ENCODE data around the gene PTPRJ.

PTPRJ gene

GRCh38 chr11:48043991-48044512 lies 63.7 kb downstream of the PTPRJ start:
- DNase-seq, result no peak

DNA sequence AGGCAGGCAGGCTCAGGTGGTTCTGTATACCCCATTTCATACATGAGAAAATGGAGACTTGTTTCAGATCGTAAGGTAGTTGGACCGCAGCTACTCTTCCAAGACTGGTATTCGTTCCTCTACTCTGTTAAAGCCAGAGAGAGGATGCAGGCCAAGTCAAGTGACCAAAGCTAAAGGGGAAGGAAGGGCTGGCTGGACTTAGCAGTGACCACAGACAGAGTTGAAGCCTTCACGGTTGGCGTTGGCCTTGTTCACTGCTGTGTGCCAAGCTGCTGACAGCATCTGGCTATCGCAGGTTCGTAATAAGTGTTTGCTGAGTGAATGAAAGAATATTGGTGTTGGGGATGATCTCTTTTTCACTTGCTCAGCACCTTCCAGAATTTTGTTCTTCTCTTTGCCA lies 64.2 kb downstream of the PTPRJ start:
- no peak for DNase-seq

- DNase-seq, result no peak
Measured at GRCh38 chr11:48045536-48045935, 65.2 kb downstream of the PTPRJ start.

DNA sequence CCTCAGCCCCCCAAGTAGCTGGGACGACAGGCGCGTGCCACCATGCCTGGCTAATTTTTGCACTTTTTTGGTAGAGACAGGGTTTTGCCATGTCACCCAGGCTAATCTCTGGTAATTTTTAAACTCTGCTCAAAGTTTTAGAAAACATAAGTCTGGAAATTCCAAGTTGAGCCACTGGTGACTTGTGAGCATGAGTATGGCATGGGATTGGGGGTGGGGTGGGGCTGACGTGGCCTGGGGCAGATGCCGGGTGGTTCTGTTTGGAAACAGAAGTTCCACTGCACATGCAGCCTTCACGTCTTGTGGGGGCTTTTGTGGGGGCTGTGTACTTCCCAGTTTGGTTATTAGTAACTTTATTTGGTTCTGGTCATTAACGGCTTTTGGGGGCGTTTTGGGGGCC lies 67.3 kb downstream of the PTPRJ start:
- no peak for DNase-seq

DNA sequence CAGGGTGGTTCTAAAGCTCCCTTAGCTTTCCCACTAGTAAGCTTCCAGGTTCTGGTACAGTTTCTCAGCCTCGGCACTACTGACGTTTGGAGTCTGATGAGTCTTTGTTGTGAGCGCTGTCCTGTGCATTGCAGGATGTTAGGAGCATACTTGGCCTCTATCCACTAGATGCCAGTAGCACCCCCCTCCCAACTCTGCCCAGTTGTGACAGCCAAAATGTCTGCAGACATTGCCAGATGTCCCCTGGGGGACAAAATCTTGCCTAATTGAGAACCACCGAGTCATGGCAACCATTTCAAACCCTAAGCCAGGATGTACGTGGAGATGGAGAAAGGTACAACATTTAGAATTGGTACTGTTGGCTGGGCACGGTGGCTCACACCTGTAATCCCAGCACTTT lies 68.7 kb downstream of the PTPRJ start:
- DNase-seq, result no peak

DNA sequence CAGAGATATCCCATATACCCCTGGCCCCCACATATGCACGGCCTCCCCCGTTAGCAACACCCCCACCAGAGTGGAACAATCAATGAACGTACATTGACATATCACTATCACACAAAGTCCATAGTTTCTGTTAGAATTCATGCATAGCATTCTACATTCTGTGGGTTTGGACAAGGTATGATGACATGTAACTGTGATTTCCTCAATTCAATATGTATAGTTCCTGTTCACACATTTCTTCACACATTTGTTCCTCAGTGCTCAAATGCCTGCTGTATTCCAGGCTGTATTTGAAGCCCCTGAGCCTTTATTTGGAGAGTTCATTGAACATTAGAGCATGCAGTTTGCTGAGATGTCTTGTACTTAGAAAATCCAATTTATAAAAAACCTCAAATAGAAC lies 69.9 kb downstream of the PTPRJ start:
- no peak for DNase-seq

GRCh38 chr11:48051217-48051830 lies 71.0 kb downstream of the PTPRJ start:
- DNase-seq, result no peak

- DNase-seq, result no peak
Measured at GRCh38 chr11:48052183-48053044, 72.1 kb downstream of the PTPRJ start.

DNA sequence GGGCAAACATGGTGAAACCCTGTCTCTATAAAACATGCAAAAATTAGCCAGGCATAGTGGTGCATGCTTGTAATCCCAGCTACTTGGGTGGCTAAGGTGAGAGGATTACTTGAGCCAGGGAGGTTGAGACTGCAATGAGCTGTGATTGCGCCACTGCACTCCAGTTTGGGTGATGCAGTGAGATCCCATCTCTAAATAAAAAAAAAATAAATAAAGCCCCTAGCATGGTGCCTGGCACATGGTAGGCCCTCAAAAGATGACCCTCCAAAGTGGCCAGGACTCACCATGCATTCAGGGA lies 74.6 kb downstream of the PTPRJ start:
- DNase-seq, result no peak

GRCh38 chr11:48055292-48056132 lies 75.2 kb downstream of the PTPRJ start:
- no peak for DNase-seq

DNA sequence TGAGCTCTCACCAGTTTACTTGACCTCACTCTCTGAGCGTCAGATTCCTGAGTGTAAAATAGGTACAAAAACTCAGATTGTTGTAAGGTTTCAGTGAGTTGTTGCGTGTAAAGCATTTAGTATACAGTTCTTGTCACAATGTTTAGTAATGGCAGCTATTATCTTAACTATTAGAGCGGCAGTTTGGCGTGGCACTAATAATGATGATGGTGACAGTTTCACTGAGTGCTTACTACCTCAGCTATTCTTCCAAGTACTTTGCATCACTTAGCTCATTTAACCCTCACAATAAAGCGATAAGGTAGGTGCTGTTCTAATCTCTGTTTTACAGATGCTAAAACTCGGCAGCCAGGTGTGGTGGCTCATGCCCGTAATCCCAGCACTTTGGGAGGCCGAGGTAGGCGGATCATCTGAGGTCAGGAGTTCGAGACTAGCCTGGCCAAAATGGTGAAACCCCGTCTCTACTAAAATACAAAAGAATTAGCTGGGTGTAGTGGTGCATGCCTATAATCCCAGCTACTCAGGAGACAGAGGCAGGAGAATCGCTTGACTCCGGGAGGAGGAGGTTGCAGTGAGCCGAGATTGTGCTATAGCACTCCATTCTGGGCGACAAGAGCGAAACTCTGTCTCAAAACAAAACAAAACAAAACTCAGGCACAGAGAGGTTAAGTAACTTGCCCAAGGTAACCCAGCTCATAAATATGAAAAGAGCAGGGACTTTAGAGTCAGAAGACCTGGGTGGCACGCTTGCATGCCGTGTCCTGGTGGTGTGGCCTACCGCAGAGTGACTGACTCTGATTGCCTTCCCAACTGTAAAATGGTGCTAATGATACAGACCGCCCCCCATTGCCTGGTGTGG lies 76.2 kb downstream of the PTPRJ start:
- DNase-seq, result no peak

DNA sequence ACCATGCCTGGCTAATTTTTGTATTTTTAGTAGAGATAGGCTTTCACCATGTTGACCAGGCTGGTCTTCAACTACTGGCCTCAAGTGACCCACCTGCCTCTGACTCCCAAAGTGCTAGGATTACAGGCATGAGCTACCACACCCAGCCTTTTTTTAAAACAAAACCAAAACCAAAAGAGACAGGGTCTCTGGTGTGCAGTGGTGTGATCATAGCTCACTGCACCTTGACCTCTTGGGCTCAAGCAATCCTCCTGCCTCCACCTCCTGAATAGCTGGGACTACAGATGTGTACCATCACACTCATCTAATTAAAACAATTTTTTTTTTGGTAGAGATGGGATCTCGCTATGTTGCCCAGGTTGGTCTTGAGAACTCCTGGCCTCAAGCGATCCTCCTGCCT lies 77.7 kb downstream of the PTPRJ start:
- no peak for DNase-seq

DNA sequence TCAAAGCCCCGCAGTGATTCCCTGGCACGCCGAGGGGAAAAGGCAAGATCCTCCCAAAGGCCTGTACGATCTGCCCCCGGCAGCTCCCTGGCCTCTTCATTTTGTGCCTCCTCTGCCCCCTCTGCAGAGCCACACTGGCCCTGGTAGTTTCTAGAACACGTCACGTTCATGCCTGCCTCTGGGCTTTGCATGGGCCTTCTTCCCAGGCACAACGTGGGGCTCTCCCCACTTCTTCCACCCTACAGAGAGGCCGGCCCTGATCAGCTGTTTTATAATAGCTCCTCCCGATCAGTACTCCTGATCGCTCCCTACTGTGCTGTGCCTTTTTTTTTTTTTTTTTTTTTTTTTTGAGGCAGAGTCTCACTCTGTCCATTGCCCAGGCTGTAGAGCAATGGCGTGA lies 78.4 kb downstream of the PTPRJ start:
- no peak for DNase-seq

- DNase-seq, result no peak
Measured at GRCh38 chr11:48062649-48063048, 82.3 kb downstream of the PTPRJ start.

DNA sequence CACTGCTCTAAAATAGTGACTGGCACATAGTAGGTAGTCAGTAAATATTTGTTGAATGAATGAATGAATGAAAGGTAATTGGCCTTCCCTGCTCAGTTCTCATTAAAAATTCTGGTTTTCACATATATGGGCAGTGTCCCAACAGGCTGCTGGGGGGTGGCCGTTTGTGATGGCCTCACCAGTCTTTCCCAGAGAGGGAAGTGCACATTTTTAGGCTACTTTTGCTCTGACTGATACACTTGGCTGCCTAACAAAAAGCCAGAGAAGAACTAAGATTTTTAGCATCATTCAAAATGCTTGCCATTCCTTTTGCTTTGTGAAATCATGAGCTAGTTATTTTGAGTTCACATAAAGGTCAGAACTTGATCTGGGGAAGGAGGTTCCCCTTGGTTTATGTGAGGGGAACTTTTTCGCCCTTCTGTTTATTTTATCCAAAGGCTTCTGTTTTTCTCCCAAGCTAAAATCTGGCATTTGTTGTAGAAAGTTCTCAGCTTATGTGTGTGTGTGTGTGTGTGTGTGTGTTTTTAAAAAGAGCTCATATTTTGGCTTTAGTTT lies 83.1 kb downstream of the PTPRJ start:
- no peak for DNase-seq

DNA sequence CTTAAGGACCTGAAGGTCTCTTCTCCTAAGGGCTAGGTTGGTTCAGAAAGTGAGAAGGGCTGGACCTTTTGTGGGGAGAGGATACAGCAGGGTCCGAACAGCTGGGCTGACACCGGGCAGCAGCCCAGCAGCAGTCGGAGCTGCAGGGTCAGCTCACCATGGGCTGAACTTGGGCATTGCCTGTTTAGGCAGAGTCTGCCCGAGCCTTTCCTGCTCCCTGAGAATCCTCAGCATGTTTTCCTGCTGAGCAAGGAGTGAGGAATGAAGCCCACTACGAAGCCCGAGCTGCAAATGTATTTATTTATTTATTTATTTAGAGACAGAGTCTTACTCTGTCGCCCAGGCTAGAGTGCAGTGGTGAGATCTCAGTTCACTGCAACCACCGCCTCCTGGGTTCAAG lies 83.9 kb downstream of the PTPRJ start:
- no peak for DNase-seq

DNA sequence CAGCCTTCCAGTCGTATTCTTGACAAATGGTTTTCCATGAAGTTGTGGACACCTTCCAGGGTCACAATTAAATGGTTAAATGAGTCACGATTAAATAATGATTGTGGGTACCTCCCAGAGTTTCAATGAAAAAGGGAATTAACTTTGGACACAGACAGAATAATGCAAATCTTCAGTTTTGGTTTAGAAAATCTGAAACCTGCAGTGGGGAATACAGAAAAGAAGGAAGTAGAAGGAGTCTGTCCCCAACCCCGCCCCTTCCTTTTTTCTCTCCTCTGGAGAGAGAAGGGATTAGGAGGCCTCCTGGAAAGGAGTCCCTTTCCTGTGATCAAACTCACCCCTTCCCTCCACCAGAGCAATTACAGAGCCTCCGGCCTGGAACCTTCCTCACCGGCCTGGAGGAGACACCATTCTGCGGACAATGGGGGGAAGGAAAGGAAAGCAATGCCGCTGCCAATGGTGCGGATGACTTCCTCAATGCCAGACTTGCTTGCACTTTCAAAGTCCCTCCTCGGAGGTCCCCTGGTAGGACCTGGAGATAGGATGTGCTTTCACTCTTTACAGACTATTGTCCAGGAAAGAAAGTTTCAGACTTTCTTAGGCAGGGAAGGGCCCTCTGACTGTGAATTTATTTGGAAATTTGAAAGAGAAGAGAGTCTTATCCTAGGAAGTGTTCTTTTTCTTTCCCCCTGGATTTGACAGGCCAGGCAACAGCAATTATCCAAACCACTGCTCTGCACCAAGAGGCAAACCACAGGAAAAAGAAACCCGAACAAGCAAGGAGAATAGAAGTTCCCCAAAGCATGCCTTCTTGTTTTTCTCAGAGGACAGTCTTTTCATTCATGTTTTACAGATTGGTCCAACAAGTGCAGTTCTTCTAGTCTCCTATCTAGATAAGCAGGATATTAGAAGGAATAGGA lies 86.8 kb downstream of the PTPRJ start:
- DNase-seq, result no peak

- DNase-seq, result no peak
Measured at GRCh38 chr11:48073031-48073861, 92.9 kb downstream of the PTPRJ start.

DNA sequence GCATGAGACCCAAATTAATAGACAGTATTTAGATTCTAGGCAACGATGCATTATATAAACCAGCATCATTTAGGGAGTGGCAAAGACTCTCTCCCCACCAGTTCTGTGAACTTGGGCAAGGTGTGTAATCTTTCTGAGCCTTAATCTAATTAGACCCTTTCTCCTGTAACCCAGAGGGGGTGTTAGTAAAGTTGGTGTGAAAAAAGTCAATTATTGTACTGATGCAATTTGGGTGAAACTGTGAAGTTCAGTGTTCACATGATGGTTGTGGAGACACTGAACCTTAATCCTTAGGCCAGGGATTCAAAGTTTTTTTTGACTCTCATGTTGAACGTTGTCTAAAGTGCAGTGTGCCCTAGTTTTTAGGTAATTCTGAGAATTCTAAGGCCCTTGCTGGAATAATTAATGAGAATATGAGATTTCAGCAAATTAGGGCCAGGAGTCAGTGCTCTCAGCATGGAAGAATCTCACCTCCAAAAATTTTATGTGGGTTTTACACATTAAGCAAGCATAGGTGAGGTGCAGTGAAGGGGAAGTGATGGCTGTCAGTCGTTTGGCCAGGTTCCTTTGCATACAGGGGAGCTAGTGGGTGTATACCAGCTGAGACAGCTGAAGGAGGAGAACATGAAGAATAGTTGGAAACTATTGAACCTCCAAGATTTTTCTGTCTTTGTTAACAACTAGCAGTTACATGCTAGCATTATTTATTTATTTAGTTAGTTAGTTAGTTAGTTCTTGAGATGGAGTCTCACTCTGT lies 94.2 kb downstream of the PTPRJ start:
- no peak for DNase-seq

DNA sequence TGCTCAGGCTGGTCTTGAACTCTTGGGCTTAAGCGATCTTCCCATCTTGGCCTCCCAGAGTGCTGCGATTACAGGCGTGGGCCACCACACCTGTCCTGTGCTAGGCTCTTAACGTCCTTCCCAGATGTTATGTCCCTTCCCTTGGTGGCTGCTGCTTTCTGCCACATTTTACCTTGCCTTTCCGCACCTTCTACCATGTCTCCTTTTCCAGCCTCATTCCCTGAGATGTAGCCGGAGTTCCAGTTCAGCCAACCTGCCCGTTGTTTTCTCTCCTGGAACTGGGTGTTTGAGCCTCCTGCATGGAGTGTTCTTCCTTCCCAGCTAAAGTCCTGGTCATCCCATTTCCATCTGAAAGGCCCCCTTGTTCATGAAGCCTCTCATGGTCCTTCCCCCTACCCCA lies 95.3 kb downstream of the PTPRJ start:
- DNase-seq, result no peak

All from NCI-H1694 treated with DMSO at 0.1 percent for 48 hours (cell line).